ENCODE results near the gene HOXB4.

- TF ChIP-seq, protein P1, sequence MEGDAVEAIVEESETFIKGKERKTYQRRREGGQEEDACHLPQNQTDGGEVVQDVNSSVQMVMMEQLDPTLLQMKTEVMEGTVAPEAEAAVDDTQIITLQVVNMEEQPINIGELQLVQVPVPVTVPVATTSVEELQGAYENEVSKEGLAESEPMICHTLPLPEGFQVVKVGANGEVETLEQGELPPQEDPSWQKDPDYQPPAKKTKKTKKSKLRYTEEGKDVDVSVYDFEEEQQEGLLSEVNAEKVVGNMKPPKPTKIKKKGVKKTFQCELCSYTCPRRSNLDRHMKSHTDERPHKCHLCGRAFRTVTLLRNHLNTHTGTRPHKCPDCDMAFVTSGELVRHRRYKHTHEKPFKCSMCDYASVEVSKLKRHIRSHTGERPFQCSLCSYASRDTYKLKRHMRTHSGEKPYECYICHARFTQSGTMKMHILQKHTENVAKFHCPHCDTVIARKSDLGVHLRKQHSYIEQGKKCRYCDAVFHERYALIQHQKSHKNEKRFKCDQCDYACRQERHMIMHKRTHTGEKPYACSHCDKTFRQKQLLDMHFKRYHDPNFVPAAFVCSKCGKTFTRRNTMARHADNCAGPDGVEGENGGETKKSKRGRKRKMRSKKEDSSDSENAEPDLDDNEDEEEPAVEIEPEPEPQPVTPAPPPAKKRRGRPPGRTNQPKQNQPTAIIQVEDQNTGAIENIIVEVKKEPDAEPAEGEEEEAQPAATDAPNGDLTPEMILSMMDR (IDR thresholded peaks at IDR 0.05) = no peak
- no peak for TF ChIP-seq POLR2A (IDR thresholded peaks at IDR 0.05)
Observed at GRCh38 chr17:48578616-48579470, 693 bp upstream of the HOXB4 start.

Data from Peyer's patch (tissue), 4 donors.